ENCODE results near the gene ZNF221.
A peak's percentile ranks its signal among the peaks of the same experiment; 100 is the strongest.

GRCh38 chr19:43983912-43984686 is 33.1 kb downstream of the ZNF221 start, which contains the start of gene ZNF155:
- TF ChIP-seq YY1 (IDR thresholded peaks at IDR 0.05; ENCODE audit: low read depth, low read length) (peak; percentile 65), POLR2A (IDR thresholded peaks at IDR 0.05; ENCODE audit: low read depth, low read length) (peak; percentile 62; the same call in 1 of the 2 replicates), CHD1 (IDR thresholded peaks at IDR 0.05; ENCODE audit: low read depth, low read length) (no peak), RAD51 (IDR thresholded peaks at IDR 0.05) (no peak), SREBF2 (IDR thresholded peaks at IDR 0.05; ENCODE audit: low read length) (no peak), ZNF274 (IDR thresholded peaks at IDR 0.05; ENCODE audit: insufficient read depth, insufficient read length) (no peak), E2F4 (IDR thresholded peaks at IDR 0.05; ENCODE audit: low read depth, low read length) (no peak)
- TF ChIP-seq, protein P1, sequence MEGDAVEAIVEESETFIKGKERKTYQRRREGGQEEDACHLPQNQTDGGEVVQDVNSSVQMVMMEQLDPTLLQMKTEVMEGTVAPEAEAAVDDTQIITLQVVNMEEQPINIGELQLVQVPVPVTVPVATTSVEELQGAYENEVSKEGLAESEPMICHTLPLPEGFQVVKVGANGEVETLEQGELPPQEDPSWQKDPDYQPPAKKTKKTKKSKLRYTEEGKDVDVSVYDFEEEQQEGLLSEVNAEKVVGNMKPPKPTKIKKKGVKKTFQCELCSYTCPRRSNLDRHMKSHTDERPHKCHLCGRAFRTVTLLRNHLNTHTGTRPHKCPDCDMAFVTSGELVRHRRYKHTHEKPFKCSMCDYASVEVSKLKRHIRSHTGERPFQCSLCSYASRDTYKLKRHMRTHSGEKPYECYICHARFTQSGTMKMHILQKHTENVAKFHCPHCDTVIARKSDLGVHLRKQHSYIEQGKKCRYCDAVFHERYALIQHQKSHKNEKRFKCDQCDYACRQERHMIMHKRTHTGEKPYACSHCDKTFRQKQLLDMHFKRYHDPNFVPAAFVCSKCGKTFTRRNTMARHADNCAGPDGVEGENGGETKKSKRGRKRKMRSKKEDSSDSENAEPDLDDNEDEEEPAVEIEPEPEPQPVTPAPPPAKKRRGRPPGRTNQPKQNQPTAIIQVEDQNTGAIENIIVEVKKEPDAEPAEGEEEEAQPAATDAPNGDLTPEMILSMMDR (IDR thresholded peaks at IDR 0.05 in 2 of 3, conservative IDR thresholded peaks at IDR 0.05 in 1 of 3; ENCODE audit: control insufficient read depth in 2 of 3, extremely low read depth in 1 of 3, insufficient read depth in 1 of 3, low read depth in 3 of 3, low read length in 3 of 3): no peak

Measured in GM12878 (cell line).